Anterior cingulate cortex (tissue), 58 donors: ENCODE measurements around the gene ARHGAP33.

Source experiments
- DNase-seq, 58 donors: peaks; one replicate each; lab custom pipeline; 2025; lab: John Stamatoyannopoulos, UW

Gene ARHGAP33

GRCh38 chr19:35739275-35740107 lies 35.9 kb upstream of the ARHGAP33 start:
- peak in 1 of 58 donors; percentile 28 for DNase-seq

- DNase-seq, result no peak
Observed at GRCh38 chr19:35740108-35740422, 35.3 kb upstream of the ARHGAP33 start.

GRCh38 chr19:35740423-35741202 lies 34.8 kb upstream of the ARHGAP33 start:
- DNase-seq, result peak; percentile 80 to 99 (median 97)

GRCh38 chr19:35741203-35741515 lies 34.2 kb upstream of the ARHGAP33 start:
- no peak for DNase-seq

GRCh38 chr19:35742121-35742724 lies 33.1 kb upstream of the ARHGAP33 start, which contains the start of gene IGFLR1:
Gene IGFLR1 (minus strand): TSS chr19:35742452. CDS start chr19:35741180, 1,272 bp downstream.
- peak in 11 of 58 donors; percentile 2 to 25 (median 15) for DNase-seq

GRCh38 chr19:35743640-35744429 lies 31.5 kb upstream of the ARHGAP33 start:
- no peak for DNase-seq

GRCh38 chr19:35744430-35745327 lies 30.7 kb upstream of the ARHGAP33 start:
- peak; percentile 49 to 97 (median 92) for DNase-seq

GRCh38 chr19:35745328-35746086 lies 29.9 kb upstream of the ARHGAP33 start, which contains the start of the genes PSENEN and U2AF1L4:
Gene PSENEN (plus strand): TSS chr19:35745651. CDS start chr19:35745931, 280 bp downstream.
Gene U2AF1L4 (minus strand): TSS chr19:35745418. CDS start chr19:35745391, 27 bp downstream.
- DNase-seq, result peak; percentile 69 to 99 (median 97)

- DNase-seq, result no peak
Observed at GRCh38 chr19:35746087-35746462, 29.3 kb upstream of the ARHGAP33 start.

GRCh38 chr19:35746531-35746930 lies 28.8 kb upstream of the ARHGAP33 start:
- no peak for DNase-seq

GRCh38 chr19:35748106-35749020 lies 27.0 kb upstream of the ARHGAP33 start, which contains the start of gene LIN37:
Gene LIN37 (plus strand): TSS chr19:35748576. CDS start chr19:35748725, 149 bp downstream.
- DNase-seq, result peak; percentile 95 to 100 (median 99)

GRCh38 chr19:35750167-35750566 lies 25.2 kb upstream of the ARHGAP33 start:
- no peak for DNase-seq

- DNase-seq, result no peak
Observed at GRCh38 chr19:35751839-35752745, 23.3 kb upstream of the ARHGAP33 start.

GRCh38 chr19:35752746-35753350 lies 22.5 kb upstream of the ARHGAP33 start:
- DNase-seq, result no peak

- no peak for DNase-seq
Observed at GRCh38 chr19:35753634-35754369, 21.6 kb upstream of the ARHGAP33 start.
